Naive thymus-derived CD4-positive, alpha-beta T cell (primary cell): ENCODE measurements around the gene ERC1. TPM values are rescaled to one million over a fixed set of nuclear protein-coding genes. Genes with fewer than 3 reads are reported as not detected.

ENCODE experiments used
- ATAC-seq: fragments of 150-1000 bp; cut with Tn5 transposase; 2 replicates; pipeline ENCODE4 v1.10.0; 2021; ENCODE audit warnings: mild to moderate bottlenecking, moderate library complexity
- CTCF ChIA-PET: fragments of 350-600 bp; sonication (Branson Sonifier 250); formaldehyde crosslinking; loops from one replicate; lab custom pipeline; 2021; ENCODE audit warnings: antibody characterized with exemption; lab: Charles Lee
- POLR2A ChIA-PET: fragments of 350-600 bp; sonication (Branson Sonifier 250); formaldehyde crosslinking; loops from one replicate; lab custom pipeline; 2021; ENCODE audit warnings: antibody characterized with exemption, inconsistent platforms; lab: Charles Lee
- DNase-seq, 9 donors: peaks; one replicate each; pipeline versions ENCODE4 v3.0.0 to v3.0.0-alpha.2; 2020 to 2022; ENCODE audit warnings: mixed read lengths in 1 of 9
- H3K27ac ChIP-seq: one replicate; pipeline ENCODE4 v1.7.0; 2013; ENCODE audit warnings: mild to moderate bottlenecking, low read depth, low read length, moderate library complexity
- H3K27me3 ChIP-seq, 2 donors: one replicate each; pipeline ENCODE4 v1.7.0; 2013; ENCODE audit warnings: low read length in 2 of 2, mild to moderate bottlenecking in 2 of 2, moderate library complexity in 2 of 2; ENCODE audit not compliant: control insufficient read depth in 2 of 2, insufficient read depth in 2 of 2
- H3K36me3 ChIP-seq, 3 experiments: 1 replicate in 2 of 3; 2 replicates in 1 of 3; pipeline ENCODE4 v1.7.0; 2013; ENCODE audit warnings: low read length in 3 of 3, mild to moderate bottlenecking in 3 of 3, moderate library complexity in 1 of 3; ENCODE audit not compliant: insufficient read depth in 3 of 3, control insufficient read depth in 2 of 3
- H3K4me1 ChIP-seq, 2 donors: one replicate each; pipeline ENCODE4 v1.7.0; 2013; ENCODE audit warnings: low read length in 2 of 2, mild to moderate bottlenecking in 2 of 2, moderate library complexity in 1 of 2; ENCODE audit not compliant: control insufficient read depth in 2 of 2, insufficient read depth in 2 of 2
- H3K4me3 ChIP-seq: 2 replicates; pipeline ENCODE4 v1.7.0; 2013; ENCODE audit warnings: mild to moderate bottlenecking, low read length
- H3K9me3 ChIP-seq, 3 experiments: 1 replicate in 2 of 3; 2 replicates in 1 of 3; pipeline ENCODE4 v1.7.0; 2013; ENCODE audit warnings: low read length in 3 of 3; ENCODE audit not compliant: control insufficient read depth in 2 of 3
- H3K27ac Mint-ChIP-seq, 9 donors: one replicate each; pipeline ENCODE4 v1.8.0; 2020 to 2022; ENCODE audit warnings: mixed read lengths in 9 of 9, mild to moderate bottlenecking in 8 of 9, moderate library complexity in 5 of 9, inconsistent platforms in 2 of 9
- H3K27me3 Mint-ChIP-seq, 5 donors: one replicate each; pipeline ENCODE4 v1.8.0; 2021 to 2022; ENCODE audit warnings: mixed read lengths in 5 of 5, mild to moderate bottlenecking in 1 of 5
- H3K36me3 Mint-ChIP-seq, 5 donors: one replicate each; pipeline ENCODE4 v1.8.0; 2020 to 2022; ENCODE audit warnings: mixed read lengths in 5 of 5, mild to moderate bottlenecking in 3 of 5, inconsistent platforms in 1 of 5
- H3K4me1 Mint-ChIP-seq, 7 donors: one replicate each; pipeline ENCODE4 v1.8.0; 2020 to 2022; ENCODE audit warnings: mixed read lengths in 7 of 7, mild to moderate bottlenecking in 3 of 7, inconsistent platforms in 1 of 7
- H3K4me3 Mint-ChIP-seq, 10 donors: one replicate each; pipeline ENCODE4 v1.8.0; 2020 to 2022; ENCODE audit warnings: mild to moderate bottlenecking in 10 of 10, mixed read lengths in 10 of 10, moderate library complexity in 6 of 10, inconsistent platforms in 2 of 10
- H3K9me3 Mint-ChIP-seq, 11 donors: one replicate each; pipeline ENCODE4 v1.8.0; 2020 to 2022; ENCODE audit warnings: mixed read lengths in 11 of 11, mild to moderate bottlenecking in 4 of 11, inconsistent platforms in 1 of 11, moderate library complexity in 1 of 11
- intact Hi-C, 2 donors: fragments of 100-400 bp; cut with micrococcal nuclease; formaldehyde crosslinking; loops; one replicate each; pipeline ENCODE4 v1.15.1; 2023
- polyA plus RNA-seq, 2 donors: library from polyadenylated mRNA; unstranded; fragments of 300-500 nt; fragmentation: Illumina TruSeq; gene quantifications; one replicate each; pipeline ENCODE4 v1.2.3, GENCODE V29; 2021
- total RNA-seq, 6 experiments: library from RNA in 5 of 6; stranded (reverse) in 5 of 6; gene quantifications; 1 replicate in 5 of 6; 2 replicates in 1 of 6; pipeline ENCODE4 v1.2.3 and lab custom pipeline; 2021 to 2026

The ERC1 gene
- total and polyA plus RNA-seq, 7 experiments from 2014 or later, result 15.9 to 62.0 (median 51.5) TPM

DNA sequence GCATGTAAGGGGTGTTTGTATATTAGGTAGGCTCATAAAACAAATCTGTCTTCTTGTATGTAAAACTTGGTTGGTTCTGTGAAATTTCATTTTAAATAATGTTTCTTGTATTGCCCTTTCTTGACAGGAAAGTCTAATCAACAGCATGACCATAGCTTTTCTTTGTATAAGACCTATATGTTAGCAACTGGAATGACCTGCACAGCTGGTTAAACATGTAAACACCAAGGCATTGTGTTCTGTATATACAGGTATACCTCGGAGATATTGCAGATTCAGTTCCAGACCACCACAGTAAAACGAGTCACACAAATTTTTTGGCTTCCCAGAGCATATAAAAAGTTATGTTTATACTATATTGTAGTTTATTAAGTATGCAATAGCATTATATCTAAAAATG, 183.6 kb downstream of the ERC1 start:
- H3K4me3 ChIP-seq, result no peak overlapping the region
- H3K27ac ChIP-seq, result no peak overlapping the region
- H3K4me3 Mint-ChIP-seq, result no peak overlapping the region
- no peaks in the 10 kb centered on the region for H3K36me3 ChIP-seq
- H3K36me3 Mint-ChIP-seq, result peaks cover 10 to 25% (median 22%) of the 10 kb centered on the region in 5 donors
- no peaks in the 10 kb centered on the region for H3K4me1 ChIP-seq
- ATAC-seq (no peak), DNase-seq (no peak)
- no peaks in the 10 kb centered on the region for H3K9me3 ChIP-seq
- H3K4me1 Mint-ChIP-seq, result peaks cover 0 to 7% (median 0%) of the 10 kb centered on the region in 7 donors
- no peak overlapping the region for H3K27ac Mint-ChIP-seq
- intact Hi-C loops, result no loop called here
- H3K27me3 Mint-ChIP-seq, result no peaks in the 10 kb centered on the region
- H3K27me3 ChIP-seq, result no peaks in the 10 kb centered on the region
- POLR2A ChIA-PET, result no interaction called here
- CTCF ChIA-PET, result interaction anchor here (0.6 kb wide), 1 partner anchor 17 kb away, joined by 3 read pairs; no protein-coding TSS in a partner anchor
- H3K9me3 Mint-ChIP-seq, result no peaks in the 10 kb centered on the region

DNA sequence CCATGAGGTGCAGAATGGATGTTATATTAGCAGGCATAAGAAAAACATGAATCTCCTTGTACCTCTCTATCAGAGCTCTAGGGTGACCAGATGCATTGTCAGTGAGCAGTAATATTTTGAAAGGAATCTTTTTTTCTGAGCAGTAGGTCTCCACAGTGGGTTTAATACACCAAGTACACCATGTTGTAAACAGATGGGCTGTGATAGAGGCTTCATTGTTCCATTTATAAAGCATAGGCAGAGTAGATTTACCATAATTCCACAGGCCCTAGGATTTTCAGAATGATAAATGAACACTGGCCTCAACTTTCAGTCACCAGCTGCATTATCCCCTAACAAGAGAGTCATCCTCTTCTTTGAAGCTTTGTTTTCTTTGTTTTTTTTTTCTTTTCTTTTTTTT, 185.2 kb downstream of the ERC1 start:
- Histone ChIP-seq H3K9me3 (no peaks in the 10 kb centered on the region), H3K27me3 (no peaks in the 10 kb centered on the region), H3K4me1 (no peaks in the 10 kb centered on the region), H3K27ac (no peak overlapping the region), H3K4me3 (no peak overlapping the region), H3K36me3 (peaks cover 0 to 4% (median 0%) of the 10 kb centered on the region in 3 experiments)
- Mint-ChIP-seq H3K4me1 (peaks cover 0 to 7% (median 0%) of the 10 kb centered on the region in 7 donors), H3K9me3 (no peaks in the 10 kb centered on the region), H3K4me3 (no peak overlapping the region), H3K36me3 (peaks cover 10 to 33% (median 26%) of the 10 kb centered on the region in 5 donors), H3K27ac (no peak overlapping the region), H3K27me3 (no peaks in the 10 kb centered on the region)
- intact Hi-C loops, result no loop called here
- DNase-seq, result no peak
- POLR2A ChIA-PET, result no interaction called here
- CTCF ChIA-PET, result no interaction called here
- no peak for ATAC-seq

DNA sequence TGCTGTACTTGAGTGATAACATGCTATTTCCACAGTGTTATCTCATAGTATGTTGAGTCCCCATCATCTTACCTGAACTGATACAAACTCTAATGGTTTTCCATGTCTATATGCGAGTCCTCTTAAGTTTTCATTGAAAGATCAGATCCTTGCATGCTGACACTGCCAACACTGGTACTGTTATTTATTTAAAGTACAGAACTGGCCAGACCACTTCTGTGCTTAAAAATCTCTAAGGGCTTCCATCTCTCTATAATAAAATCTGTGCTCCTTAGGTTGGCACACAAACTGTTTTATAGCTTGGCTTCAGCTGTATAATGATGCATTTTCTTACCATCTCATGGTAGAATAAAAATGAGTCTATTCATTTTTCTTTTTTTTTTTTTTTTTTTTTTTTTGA, 188.1 kb downstream of the ERC1 start:
- POLR2A ChIA-PET, result no interaction called here
- Histone ChIP-seq H3K4me3 (no peak overlapping the region), H3K9me3 (no peaks in the 10 kb centered on the region), H3K27ac (no peak overlapping the region), H3K27me3 (no peaks in the 10 kb centered on the region), H3K36me3 (peaks cover 0 to 4% (median 0%) of the 10 kb centered on the region in 3 experiments), H3K4me1 (no peaks in the 10 kb centered on the region)
- intact Hi-C loops, result no loop called here
- H3K36me3 Mint-ChIP-seq, result peaks cover 11 to 53% (median 36%) of the 10 kb centered on the region in 5 donors
- no peak overlapping the region for H3K27ac Mint-ChIP-seq
- H3K4me3 Mint-ChIP-seq, result no peak overlapping the region
- DNase-seq (no peak), ATAC-seq (no peak)
- no peaks in the 10 kb centered on the region for H3K9me3 Mint-ChIP-seq
- CTCF ChIA-PET, result interaction anchor here (1.5 kb wide), 1 partner anchor 61 kb away, joined by 6 read pairs; no protein-coding TSS in a partner anchor
- H3K4me1 Mint-ChIP-seq, result peaks cover 0 to 7% (median 0%) of the 10 kb centered on the region in 7 donors
- H3K27me3 Mint-ChIP-seq, result no peaks in the 10 kb centered on the region

DNA sequence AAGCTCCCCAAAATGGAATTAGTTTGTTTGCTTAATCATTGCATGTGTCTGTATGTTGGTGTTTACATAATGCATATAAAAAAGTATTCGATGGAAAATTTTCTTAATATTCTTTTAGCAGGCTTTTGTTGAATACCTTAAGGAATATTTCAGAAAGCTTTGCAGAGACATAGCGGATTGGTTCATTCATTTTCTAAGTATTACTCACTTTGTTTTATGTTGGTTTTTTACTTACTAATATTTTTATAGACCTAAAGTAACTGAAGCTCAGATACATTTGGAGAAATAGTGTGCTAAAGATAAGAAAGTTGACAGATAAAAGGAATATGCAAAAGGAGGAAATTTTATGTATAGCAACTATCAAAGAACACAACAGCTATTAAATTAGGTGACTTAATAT, 191.0 kb downstream of the ERC1 start:
- intact Hi-C loops, result no loop called here
- Mint-ChIP-seq H3K27me3 (no peaks in the 10 kb centered on the region), H3K27ac (no peak overlapping the region), H3K9me3 (no peaks in the 10 kb centered on the region), H3K4me3 (no peak overlapping the region), H3K36me3 (peaks cover 8 to 53% (median 34%) of the 10 kb centered on the region in 5 donors), H3K4me1 (peaks cover 0 to 5% (median 0%) of the 10 kb centered on the region in 7 donors)
- DNase-seq (no peak), ATAC-seq (no peak)
- peaks cover 0 to 9% (median 0%) of the 10 kb centered on the region in 3 experiments for H3K36me3 ChIP-seq
- H3K4me3 ChIP-seq, result no peak overlapping the region
- no peaks in the 10 kb centered on the region for H3K9me3 ChIP-seq
- CTCF ChIA-PET, result no interaction called here
- no peak overlapping the region for H3K27ac ChIP-seq
- no peaks in the 10 kb centered on the region for H3K4me1 ChIP-seq
- no peaks in the 10 kb centered on the region for H3K27me3 ChIP-seq
- POLR2A ChIA-PET, result interaction anchor here (0.6 to 0.8 kb wide), 2 partner anchors 55 to 411 kb away, joined by 3 read pairs; no protein-coding TSS in a partner anchor

DNA sequence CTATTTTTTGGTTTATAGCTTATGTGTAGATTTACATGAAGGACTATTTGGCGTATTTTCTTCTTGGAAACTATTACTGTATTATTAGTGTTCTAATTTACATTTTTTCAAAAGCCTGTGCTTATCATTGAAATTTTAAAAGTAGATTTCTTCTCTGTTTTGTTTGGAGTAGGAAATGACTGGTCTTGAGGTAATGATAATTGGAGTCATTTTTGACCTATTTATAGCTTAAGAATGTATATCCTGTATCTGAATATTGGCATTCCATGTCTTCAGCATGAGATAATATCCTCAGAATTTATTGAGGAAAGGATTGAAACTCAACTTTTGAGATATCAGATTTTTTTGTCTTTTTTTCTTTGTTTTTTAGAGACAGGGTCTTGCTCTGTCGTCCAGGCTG, 193.4 kb downstream of the ERC1 start:
- peaks cover 7 to 63% (median 32%) of the 10 kb centered on the region in 5 donors for H3K36me3 Mint-ChIP-seq
- ATAC-seq, result no peak
- POLR2A ChIA-PET, result no interaction called here

DNA sequence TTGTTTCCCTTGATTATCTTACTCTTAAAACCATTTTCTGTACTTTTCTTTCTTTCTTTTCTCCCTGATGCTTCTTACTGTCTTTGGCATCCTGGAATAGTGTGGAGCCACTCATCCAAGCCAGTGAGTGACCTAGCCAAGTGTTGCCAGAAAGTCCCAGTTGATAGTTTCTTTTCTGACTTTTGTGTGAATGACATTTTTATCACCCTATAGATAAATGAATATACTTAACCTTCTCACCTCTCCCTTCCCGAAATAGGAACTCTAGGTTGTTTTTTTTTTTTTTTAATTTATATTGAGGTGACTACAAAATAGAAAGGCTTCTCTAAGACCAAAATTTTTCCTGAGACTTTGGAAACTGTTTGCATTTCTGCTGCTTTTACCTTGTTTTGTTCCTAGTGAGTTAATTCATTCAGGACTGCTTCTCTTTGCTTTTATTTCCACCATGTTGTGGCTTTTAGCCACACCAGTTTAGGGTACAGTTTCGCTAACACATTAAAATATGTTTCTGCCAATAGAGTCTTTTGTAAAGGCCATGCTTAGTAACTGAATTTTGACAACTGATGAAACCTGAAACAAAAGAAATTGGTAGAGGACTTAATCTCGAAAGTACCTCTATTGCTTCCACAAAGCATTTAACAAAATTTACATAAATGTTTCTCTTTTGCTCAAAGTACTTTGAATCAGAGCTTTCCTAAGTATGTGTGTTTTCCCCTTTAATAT, 194.6 kb downstream of the ERC1 start:
- peaks cover 7 to 62% (median 27%) of the 10 kb centered on the region in 5 donors for H3K36me3 Mint-ChIP-seq
- H3K4me3 Mint-ChIP-seq, result no peak overlapping the region
- peak overlapping the region in 3 of 9 donors; percentile 43 to 73 (median 54) for H3K27ac Mint-ChIP-seq
- H3K36me3 ChIP-seq, result peaks cover 0 to 11% (median 0%) of the 10 kb centered on the region in 3 experiments
- peaks cover 0 to 2% (median 0%) of the 10 kb centered on the region in 7 donors for H3K4me1 Mint-ChIP-seq
- no peak for ATAC-seq
- no peaks in the 10 kb centered on the region for H3K27me3 Mint-ChIP-seq
- no peaks in the 10 kb centered on the region for H3K9me3 ChIP-seq
- H3K9me3 Mint-ChIP-seq, result no peaks in the 10 kb centered on the region
- H3K27ac ChIP-seq, result no peak overlapping the region
- no peaks in the 10 kb centered on the region for H3K27me3 ChIP-seq
- no peaks in the 10 kb centered on the region for H3K4me1 ChIP-seq
- DNase-seq, result no peak
- no peak overlapping the region for H3K4me3 ChIP-seq
- ChIA-PET POLR2A (no interaction called here), CTCF (no interaction called here)
- intact Hi-C loops, result no loop called here

More for the DNA sequence above, 193.4 kb downstream of the ERC1 start:
- DNase-seq, result no peak
- Histone ChIP-seq H3K4me1 (no peaks in the 10 kb centered on the region), H3K4me3 (no peak overlapping the region), H3K27me3 (no peaks in the 10 kb centered on the region), H3K9me3 (no peaks in the 10 kb centered on the region), H3K27ac (no peak overlapping the region), H3K36me3 (peaks cover 0 to 12% (median 0%) of the 10 kb centered on the region in 3 experiments)
- H3K4me1 Mint-ChIP-seq, result peaks cover 0 to 2% (median 0%) of the 10 kb centered on the region in 7 donors
- no peaks in the 10 kb centered on the region for H3K9me3 Mint-ChIP-seq
- no peaks in the 10 kb centered on the region for H3K27me3 Mint-ChIP-seq
- no peak overlapping the region for H3K4me3 Mint-ChIP-seq
- CTCF ChIA-PET, result interaction anchor here (0.7 to 1.3 kb wide), 2 partner anchors 66 to 403 kb away, joined by 3 to 5 read pairs; no protein-coding TSS in a partner anchor
- intact Hi-C loops, result no loop called here
- no peak overlapping the region for H3K27ac Mint-ChIP-seq
